ENCODE data around the gene INPP5F.
A peak's percentile ranks its signal among the peaks of the same experiment; 100 is the strongest.
"Not testable (repeated sequence)": the region's sequence is repeated elsewhere in the genome, so short reads cannot be mapped to it uniquely, and the experiment has no call there.

The INPP5F gene

GRCh38 chr10:119780879-119781480 is 55.1 kb downstream of the INPP5F start:
- FAIRE-seq = no peak

- FAIRE-seq = no peak
Measured at GRCh38 chr10:119781498-119781897, 55.6 kb downstream of the INPP5F start.

DNA sequence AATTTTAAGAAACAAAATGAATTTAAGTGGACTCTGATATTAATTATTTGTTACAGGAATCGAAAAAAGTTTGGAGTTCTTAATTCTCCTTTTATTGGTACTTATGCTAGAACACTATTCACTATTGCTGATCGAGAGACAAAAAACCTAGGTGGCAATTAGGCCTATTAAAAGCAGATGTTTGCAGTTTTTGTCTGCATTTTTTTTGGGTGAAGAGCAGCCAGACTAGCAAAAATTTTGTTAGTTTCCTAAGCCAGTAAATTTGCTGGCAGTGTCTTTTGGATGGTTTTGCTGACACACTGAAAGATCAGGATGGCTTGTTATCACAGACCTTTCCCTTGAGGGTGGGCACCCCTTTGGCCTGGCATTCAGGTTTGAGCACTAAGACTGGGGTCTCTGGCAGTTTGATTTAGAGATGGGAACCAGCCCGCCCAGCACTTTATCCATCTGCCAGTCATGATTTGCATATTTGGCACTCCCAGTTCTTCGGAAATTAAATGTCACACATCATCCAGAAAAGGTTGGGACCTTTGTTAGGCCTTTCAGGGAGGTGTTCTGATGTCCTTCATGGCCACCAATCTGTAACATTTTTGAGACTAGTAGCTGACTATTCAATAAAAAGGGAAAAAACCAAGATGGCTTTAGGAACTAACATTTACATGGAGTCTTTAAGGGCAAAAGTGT is 57.3 kb downstream of the INPP5F start:
- no peak for FAIRE-seq

- no peak for FAIRE-seq
Measured at GRCh38 chr10:119783665-119784027, 57.8 kb downstream of the INPP5F start.

DNA sequence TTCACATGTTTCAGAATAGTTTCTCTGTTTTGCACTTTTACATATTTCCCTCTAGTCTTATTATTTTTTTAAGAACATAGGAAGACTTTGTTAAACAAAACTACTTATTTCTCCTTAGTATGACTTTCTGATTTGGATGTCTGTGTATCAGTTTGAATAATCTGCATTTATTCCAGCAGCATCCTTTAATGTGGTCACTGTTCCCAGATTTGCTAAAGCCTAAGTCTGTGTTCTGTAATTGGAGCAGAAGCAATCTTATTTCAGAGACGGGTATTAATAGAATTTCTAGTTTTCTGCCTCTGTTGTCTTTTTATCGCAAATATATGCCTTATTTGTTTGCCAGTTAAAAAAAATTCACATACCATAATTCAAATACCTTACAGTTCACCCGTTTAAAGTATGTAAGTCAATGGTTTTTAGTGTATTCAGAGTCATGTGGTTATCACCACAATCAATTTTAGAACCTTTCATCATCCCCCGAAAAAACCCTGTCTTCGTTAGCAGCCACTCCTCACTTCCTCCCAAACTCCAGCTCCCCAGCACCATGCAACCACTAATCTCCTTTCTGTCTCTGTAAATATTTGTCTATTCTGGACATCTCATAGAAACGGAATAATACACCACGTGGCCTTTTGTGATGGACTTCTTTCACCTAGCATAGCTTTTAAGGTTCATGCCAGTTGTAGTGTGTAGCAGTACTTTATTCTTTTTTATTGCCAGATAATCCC is 58.7 kb downstream of the INPP5F start:
- no peak for FAIRE-seq

- FAIRE-seq = no peak
Measured at GRCh38 chr10:119786117-119786769, 60.4 kb downstream of the INPP5F start.

- FAIRE-seq = not testable (repeated sequence)
Measured at GRCh38 chr10:119795101-119795500, 69.3 kb downstream of the INPP5F start.

- no peak for FAIRE-seq
Measured at GRCh38 chr10:119796039-119796438, 70.2 kb downstream of the INPP5F start.

GRCh38 chr10:119801176-119801575 is 75.3 kb downstream of the INPP5F start:
- FAIRE-seq = no peak

GRCh38 chr10:119801998-119802538 is 76.2 kb downstream of the INPP5F start:
- FAIRE-seq = no peak

GRCh38 chr10:119803264-119803663 is 77.4 kb downstream of the INPP5F start:
- FAIRE-seq = no peak

DNA sequence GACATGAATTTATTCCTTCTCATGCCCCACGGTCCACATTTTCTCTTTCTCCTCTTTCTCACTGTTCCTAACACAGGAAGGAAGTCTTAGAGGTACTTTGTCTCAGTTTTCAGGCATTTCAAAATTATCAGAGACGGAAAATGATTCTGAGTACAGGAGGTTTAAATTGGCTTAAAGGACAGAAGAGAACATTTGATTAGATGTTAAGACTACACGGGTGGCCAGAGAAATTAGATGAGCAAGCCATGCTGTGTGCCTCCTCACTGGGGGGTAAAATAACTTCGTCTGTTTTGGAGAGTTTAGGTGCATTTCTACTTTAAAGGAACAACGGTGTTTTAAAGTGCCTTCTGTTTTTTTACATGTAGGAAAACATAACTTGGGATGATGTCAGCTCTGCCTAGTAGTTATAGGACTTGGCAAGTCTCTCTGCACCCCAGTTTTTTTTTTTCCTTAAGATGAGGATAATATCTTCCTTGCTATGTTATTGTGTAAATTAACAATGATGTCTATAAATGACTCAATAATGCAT is 79.9 kb downstream of the INPP5F start:
- no peak for FAIRE-seq

DNA sequence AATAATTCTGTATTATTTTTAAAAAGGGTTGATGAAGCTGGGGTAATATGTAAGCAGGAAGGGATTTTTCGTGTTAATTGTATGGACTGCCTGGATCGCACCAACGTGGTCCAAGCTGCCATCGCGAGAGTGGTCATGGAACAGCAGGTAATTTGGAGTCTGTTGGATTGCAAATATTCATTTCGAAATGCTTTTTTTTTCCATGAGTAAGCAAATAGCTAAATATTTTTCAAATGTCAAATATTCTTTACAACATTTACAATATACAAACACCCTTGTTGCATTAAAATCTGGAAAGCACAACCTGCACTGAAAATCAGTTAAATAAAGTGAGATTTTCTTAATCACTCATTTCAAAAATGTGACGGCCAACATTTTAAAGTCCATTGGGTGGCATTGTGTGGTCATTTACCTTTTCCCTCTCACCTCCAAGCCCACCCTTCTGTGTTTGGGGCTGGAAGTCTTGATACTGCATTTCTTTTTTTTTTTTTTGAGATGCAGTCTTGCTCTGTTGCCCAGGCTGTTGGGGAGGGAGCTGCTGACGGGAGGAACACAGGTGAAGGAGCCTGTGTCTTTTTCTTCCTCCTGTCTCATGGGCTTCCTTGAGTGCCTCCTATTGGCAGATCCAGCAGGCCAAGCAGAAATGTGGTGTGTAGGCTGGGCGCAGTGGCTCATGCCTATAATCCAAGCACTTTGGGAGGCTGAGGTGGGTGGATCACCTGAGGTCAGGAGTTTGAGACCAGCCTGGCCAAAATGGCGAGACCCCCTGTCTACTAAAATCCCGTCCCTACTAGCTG is 80.7 kb downstream of the INPP5F start:
- no peak for FAIRE-seq

GRCh38 chr10:119807960-119808697 is 82.3 kb downstream of the INPP5F start:
- no peak for FAIRE-seq

GRCh38 chr10:119811122-119811521 is 85.3 kb downstream of the INPP5F start:
- FAIRE-seq = peak; percentile 47

DNA sequence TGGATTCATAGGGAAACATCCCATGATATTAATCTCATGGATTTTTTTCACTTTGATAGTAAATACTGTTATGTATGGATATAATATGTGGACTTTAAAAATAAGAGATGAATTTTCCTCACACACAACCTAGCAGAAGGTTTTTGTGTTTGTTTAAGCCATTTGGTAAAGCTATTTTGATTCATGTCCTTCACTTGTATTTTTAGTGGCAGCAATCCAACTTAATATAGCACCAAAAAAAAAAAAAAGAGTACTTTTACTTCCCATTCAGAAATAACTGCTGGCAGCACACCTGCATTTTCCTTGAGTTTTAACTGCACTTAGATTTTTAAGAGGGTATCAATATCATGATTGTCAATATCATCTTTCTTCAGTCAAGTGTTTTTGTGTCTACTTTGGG is 86.8 kb downstream of the INPP5F start:
- no peak for FAIRE-seq

DNA sequence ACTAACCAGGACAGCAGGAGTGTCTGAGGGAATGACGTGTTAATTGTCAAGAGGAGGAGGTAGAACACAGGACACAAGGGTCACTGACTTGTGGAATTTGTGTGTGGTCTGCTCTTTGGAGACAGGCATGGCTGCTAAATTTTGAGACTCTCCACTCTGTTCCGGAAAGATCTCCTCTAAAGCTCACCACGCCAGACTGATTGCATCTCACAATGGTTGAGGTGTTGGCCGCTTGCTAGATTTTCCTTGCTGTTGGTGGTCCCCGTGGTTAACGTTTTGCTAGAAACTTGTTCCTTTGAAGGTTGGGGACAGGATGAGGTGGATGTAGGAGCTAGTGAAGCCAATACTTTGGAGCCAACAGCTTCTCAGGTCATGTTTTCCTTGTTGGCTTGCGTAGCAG is 89.8 kb downstream of the INPP5F start:
- FAIRE-seq = no peak

- no peak for FAIRE-seq
Measured at GRCh38 chr10:119817991-119818888, 92.4 kb downstream of the INPP5F start.

GRCh38 chr10:119818889-119819270 is 93.0 kb downstream of the INPP5F start:
- FAIRE-seq = no peak

DNA sequence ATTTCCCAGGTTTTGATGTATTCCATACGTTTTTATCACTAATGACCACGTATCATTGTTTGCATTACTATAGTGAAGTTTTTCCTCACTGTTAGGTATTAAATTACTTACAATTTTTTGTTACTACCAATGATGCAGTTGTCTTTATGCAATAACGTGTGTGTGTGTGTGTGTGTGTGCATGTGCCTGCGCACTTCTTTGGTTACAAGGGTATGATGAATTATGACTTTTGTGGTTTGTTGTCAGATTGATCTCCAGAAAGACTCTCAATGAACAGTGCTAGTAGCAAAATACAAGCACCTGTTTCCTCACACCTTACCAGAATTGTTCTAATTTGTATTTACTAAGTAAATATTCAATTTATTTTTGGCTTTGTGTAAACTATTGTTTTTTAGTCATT is 95.3 kb downstream of the INPP5F start:
- no peak for FAIRE-seq
